NCI-H2107 (cell line): Measurements from ENCODE around the gene ACBD6.
A peak's percentile ranks its signal among the peaks of the same experiment; 100 is the strongest.

Source experiments
- DNase-seq: peaks from one replicate; lab custom pipeline; 2025; lab: John Stamatoyannopoulos, UW

The ACBD6 gene

GRCh38 chr1:180256341-180257027 lies 245.9 kb downstream of the ACBD6 start:
- DNase-seq, result peak; percentile 40

GRCh38 chr1:180255536-180256340 lies 246.6 kb downstream of the ACBD6 start:
- no peak for DNase-seq

- DNase-seq, result no peak
These were observed 247.5 kb downstream of the ACBD6 start for GRCh38 chr1:180254854-180255253.

- no peak for DNase-seq
These were observed 247.9 kb downstream of the ACBD6 start for GRCh38 chr1:180254496-180254819.

GRCh38 chr1:180253585-180254495 lies 248.5 kb downstream of the ACBD6 start:
- DNase-seq, result no peak

GRCh38 chr1:180252638-180253536 lies 249.5 kb downstream of the ACBD6 start:
- peak; percentile 16 for DNase-seq

- no peak for DNase-seq
These were observed 250.7 kb downstream of the ACBD6 start for GRCh38 chr1:180251526-180252305.

- DNase-seq, result no peak
These were observed 251.4 kb downstream of the ACBD6 start for GRCh38 chr1:180250883-180251509.

- no peak for DNase-seq
These were observed 251.9 kb downstream of the ACBD6 start for GRCh38 chr1:180250499-180250770.

- DNase-seq, result no peak
These were observed 252.5 kb downstream of the ACBD6 start for GRCh38 chr1:180249725-180250498.

GRCh38 chr1:180248731-180249681 lies 253.4 kb downstream of the ACBD6 start:
- DNase-seq, result no peak

GRCh38 chr1:180248176-180248575 lies 254.2 kb downstream of the ACBD6 start:
- DNase-seq, result no peak

- DNase-seq, result no peak
These were observed 254.8 kb downstream of the ACBD6 start for GRCh38 chr1:180247580-180247979.

GRCh38 chr1:180247061-180247460 lies 255.3 kb downstream of the ACBD6 start:
- DNase-seq, result no peak

- no peak for DNase-seq
These were observed 255.8 kb downstream of the ACBD6 start for GRCh38 chr1:180246579-180246978.

GRCh38 chr1:180244840-180245239 lies 257.5 kb downstream of the ACBD6 start:
- DNase-seq, result no peak

GRCh38 chr1:180243517-180244221 lies 258.7 kb downstream of the ACBD6 start:
- DNase-seq, result no peak
